ENCODE results near the gene OXNAD1. TPM values are rescaled to one million over a fixed set of nuclear protein-coding genes. Genes with fewer than 3 reads are reported as not detected.

OXNAD1 gene
- total RNA-seq, 1 donor from 2014 or later: 20.2 TPM

GRCh38 chr3:16354291-16354690 lies 89.3 kb downstream of the OXNAD1 start:
- no peaks in the 10 kb centered on the region for H3K27me3 ChIP-seq (ENCODE audit: low read depth)
- DNase-seq: no peak
- no peak overlapping the region for H3K4me3 ChIP-seq
- peaks cover 59% of the 10 kb centered on the region for H3K4me1 ChIP-seq
- no peaks in the 10 kb centered on the region for H3K9me3 ChIP-seq (replicated peaks)
- intact Hi-C loops (cut with micrococcal nuclease): no loop called here
- peaks cover 37% of the 10 kb centered on the region for H3K36me3 ChIP-seq
- no peak for TF ChIP-seq CTCF (IDR thresholded peaks at IDR 0.05; ENCODE audit: borderline replicate concordance)
- H3K27ac ChIP-seq (replicated peaks): no peak overlapping the region

Other genes starting within 250 kb of the OXNAD1 start
- gene GALNT15, start 90.5 kb upstream of the OXNAD1 start, total RNA-seq: 6.6 TPM
- 25.9 TPM for gene DPH3, start 269 bp upstream of the OXNAD1 start, total RNA-seq
- gene RFTN1, start 248.5 kb downstream of the OXNAD1 start, total RNA-seq: 22.9 TPM